Lung (tissue), 12 donors: ENCODE measurements around the gene CATSPER3. TPM values are rescaled to one million over a fixed set of nuclear protein-coding genes. Genes with fewer than 3 reads are reported as not detected.

Source experiments
- ATAC-seq: fragments of 200-7000 bp; cut with Tn5 transposase; one replicate; pipeline ENCODE4 v1.9.1; 2020; ENCODE audit warnings: moderate number of reproducible peaks; ENCODE audit not compliant: insufficient read depth, low FRiP score
- DNase-seq, 3 donors: peaks; one replicate each; pipeline ENCODE4 v3.0.0-alpha.2; 2013 to 2017
- H3K27ac ChIP-seq, 2 donors: one replicate each; pipeline ENCODE4 v1.5.1; 2013; ENCODE audit warnings: mild to moderate bottlenecking in 2 of 2, moderate library complexity in 2 of 2, control low read depth in 1 of 2, inconsistent platforms in 1 of 2, low read depth in 1 of 2, low read length in 1 of 2
- H3K27me3 ChIP-seq, 3 donors: one replicate each; pipeline ENCODE4 v1.5.1; 2013; ENCODE audit warnings: low read length in 2 of 3; ENCODE audit not compliant: control insufficient read depth in 3 of 3, insufficient read depth in 3 of 3
- H3K36me3 ChIP-seq, 4 donors: one replicate each; pipeline ENCODE4 v1.5.1; 2013; ENCODE audit warnings: low read length in 4 of 4, mild to moderate bottlenecking in 1 of 4, moderate library complexity in 1 of 4; ENCODE audit not compliant: control insufficient read depth in 4 of 4, insufficient read depth in 4 of 4
- H3K4me1 ChIP-seq, 5 donors: one replicate each; pipeline ENCODE4 v1.5.1; 2013; ENCODE audit warnings: low read length in 5 of 5, mild to moderate bottlenecking in 2 of 5, moderate library complexity in 1 of 5; ENCODE audit not compliant: control insufficient read depth in 5 of 5, insufficient read depth in 5 of 5
- H3K4me3 ChIP-seq: one replicate; pipeline ENCODE4 v1.5.1; 2013; ENCODE audit warnings: mild to moderate bottlenecking, control low read depth, moderate library complexity
- H3K9ac ChIP-seq, 2 donors: one replicate each; pipeline ENCODE4 v1.5.1; 2013; ENCODE audit warnings: low read length in 2 of 2, control low read depth in 1 of 2; ENCODE audit not compliant: insufficient read depth in 1 of 2
- H3K9me3 ChIP-seq, 4 donors: one replicate each; pipeline ENCODE4 v1.5.1; 2013; ENCODE audit warnings: low read length in 3 of 4, mild to moderate bottlenecking in 1 of 4, moderate library complexity in 1 of 4; ENCODE audit not compliant: control insufficient read depth in 4 of 4, insufficient read depth in 3 of 4
- CTCF ChIP-seq: IDR thresholded peaks from 2 replicates; pipeline ENCODE4 v1.5.1; 2012; ENCODE audit warnings: mild to moderate bottlenecking; ENCODE audit errors: control extremely low read depth, extremely low read depth
- WGBS, 2 donors: extraction: QIAGEN DNeasy Blood & Tissue Kit; methylation state at CpG; one replicate each; pipeline ENCODE4 v1.1.7; 2013; 5-methylcytosine and 5-hydroxymethylcytosine counted together
- polyA plus RNA-seq, 2 donors: library from polyadenylated mRNA; stranded (reverse); fragments of 200-250 nt; gene quantifications; one replicate each; pipeline ENCODE4 v1.2.1, GENCODE V29; 2013
- total RNA-seq, 2 donors: library from RNA; depleted of rRNA in 1 of 2; stranded (reverse); fragments of >200 nt in 1 of 2; gene quantifications; one replicate each; pipeline ENCODE4 v1.2.1, GENCODE V29; 2014 to 2021
- donor health status: control.
- donor health status: control.
- donor health status: Bipolar disorder and iron deficiency.
- donor health status: healthy.
- donor health status: DM: yes; HTN: yes; CAD: no.

CATSPER3 gene
- total and polyA plus RNA-seq, 4 donors = 0.38 to 0.61 (median 0.49) TPM

- peaks cover 0 to 10% (median 2%) of the 10 kb centered on the region in 4 donors for H3K36me3 ChIP-seq
- DNase-seq (no peak), ATAC-seq (no peak)
- H3K4me1 ChIP-seq = peaks cover 0 to 5% (median 0%) of the 10 kb centered on the region in 5 donors
- H3K9ac ChIP-seq = no peak overlapping the region
- 96% methylated on average over 8 of the region's 8 CpGs for WGBS, 2 donors
- H3K9me3 ChIP-seq = no peaks in the 10 kb centered on the region
- H3K27me3 ChIP-seq = no peaks in the 10 kb centered on the region
- no peak overlapping the region for H3K27ac ChIP-seq
- TF ChIP-seq CTCF = no peak
- no peak overlapping the region for H3K4me3 ChIP-seq
Observed at GRCh38 chr5:134937526-134937925, 30.2 kb upstream of the CATSPER3 start.

GRCh38 chr5:134938030-134938429, 29.7 kb upstream of the CATSPER3 start:
- Histone ChIP-seq H3K9ac (no peak overlapping the region), H3K4me3 (no peak overlapping the region), H3K36me3 (peaks cover 0 to 10% (median 2%) of the 10 kb centered on the region in 4 donors), H3K9me3 (no peaks in the 10 kb centered on the region), H3K27me3 (no peaks in the 10 kb centered on the region), H3K27ac (no peak overlapping the region), H3K4me1 (peaks cover 0 to 5% (median 0%) of the 10 kb centered on the region in 5 donors)
- ATAC-seq = no peak
- DNase-seq = no peak
- TF ChIP-seq CTCF = no peak
- WGBS, 2 donors = 91 to 92% methylated on average over 6 of the region's 6 CpGs

- H3K9me3 ChIP-seq = no peaks in the 10 kb centered on the region
- peaks cover 0 to 5% (median 0%) of the 10 kb centered on the region in 5 donors for H3K4me1 ChIP-seq
- no peak overlapping the region for H3K27ac ChIP-seq
- H3K9ac ChIP-seq = no peak overlapping the region
- TF ChIP-seq CTCF = no peak
- H3K36me3 ChIP-seq = peaks cover 0 to 8% (median 0%) of the 10 kb centered on the region in 4 donors
- 93 to 94% methylated on average over 1 of the region's 1 CpG for WGBS, 2 donors
- no peak for ATAC-seq
- H3K4me3 ChIP-seq = no peak overlapping the region
- no peak for DNase-seq
- H3K27me3 ChIP-seq = no peaks in the 10 kb centered on the region
Observed at GRCh38 chr5:134939500-134939899, 28.2 kb upstream of the CATSPER3 start.

GRCh38 chr5:134943547-134943946, 24.2 kb upstream of the CATSPER3 start:
- WGBS, 2 donors = 86% methylated on average over 1 of the region's 1 CpG
- H3K36me3 ChIP-seq = no peaks in the 10 kb centered on the region
- no peak overlapping the region for H3K4me3 ChIP-seq
- H3K27ac ChIP-seq = no peak overlapping the region
- DNase-seq (no peak), ATAC-seq (no peak)
- no peaks in the 10 kb centered on the region for H3K27me3 ChIP-seq
- H3K9me3 ChIP-seq = no peaks in the 10 kb centered on the region
- H3K4me1 ChIP-seq = peaks cover 0 to 6% (median 0%) of the 10 kb centered on the region in 5 donors
- no peak overlapping the region for H3K9ac ChIP-seq
- TF ChIP-seq CTCF = no peak
